ENCODE results near the gene WDPCP. TPM values are rescaled to one million over a fixed set of nuclear protein-coding genes. Genes with fewer than 3 reads are reported as not detected.
A peak's percentile ranks its signal among the peaks of the same experiment; 100 is the strongest.

WDPCP gene
- total and polyA plus RNA-seq, 2 of the 13 experiments (the other 11 are each of a cell fraction or from before 2014, with no cell fraction given) = 2.9 to 5.2 TPM

DNA sequence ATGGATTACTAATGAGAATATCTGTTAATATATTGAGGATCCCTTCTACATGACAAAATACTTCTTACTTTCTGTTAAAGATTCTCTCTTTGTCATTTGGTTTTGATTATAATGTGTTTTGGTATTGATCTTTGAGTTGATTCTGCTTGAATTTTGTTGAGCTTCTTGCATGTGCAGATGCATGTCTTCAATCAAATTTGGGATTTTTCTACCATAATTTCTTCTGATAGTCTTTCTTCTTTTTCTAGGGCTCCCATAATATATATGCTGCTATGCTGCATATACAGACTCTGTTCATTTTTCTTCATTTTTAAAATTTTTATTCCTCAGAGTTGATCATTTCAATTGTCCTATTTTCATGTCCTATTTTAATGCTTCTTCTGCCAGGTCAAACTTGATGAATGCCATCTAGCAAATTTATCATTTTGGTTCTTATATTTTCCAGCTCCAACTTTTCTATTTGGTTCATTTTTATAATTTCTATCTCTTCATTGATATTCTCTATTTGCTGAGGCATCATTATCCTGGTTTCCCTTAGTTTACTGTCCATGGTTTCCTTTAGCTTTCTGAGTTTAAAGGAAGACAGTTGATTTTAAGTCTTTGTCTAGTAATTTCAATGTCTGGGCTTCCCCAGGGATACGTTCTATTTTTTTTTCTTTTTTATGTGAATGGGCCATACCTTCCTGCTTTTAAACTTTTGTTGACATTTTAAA lies 244.7 kb downstream of the WDPCP start:
- no peak overlapping the region for H3K4me3 ChIP-seq (replicated peaks in 1 of 3; ENCODE audit: insufficient read depth in 1 of 3, low read depth in 2 of 3, low read length in 3 of 3)
- H3K27ac ChIP-seq (ENCODE audit: extremely low read length, insufficient read depth, low read length) = no peak overlapping the region
- H3K4me1 ChIP-seq (ENCODE audit: insufficient read depth, low read length) = no peaks in the 10 kb centered on the region
- no CpG with 5 or more reads among the region's 1 CpG for WGBS (ENCODE audit: low lambda C conversion rate)
- no peak for DNase-seq (ENCODE audit: low spot score)
- no peaks in the 10 kb centered on the region for H3K79me2 ChIP-seq (ENCODE audit: insufficient read depth, low read length)
- ChIA-PET CTCF (ENCODE audit: low intra/inter-chr PET ratio, low total read pairs) (no interaction called here), POLR2A (no interaction called here)
- H3K4me2 ChIP-seq (ENCODE audit: low read depth, low read length) = no peak overlapping the region
- no peaks in the 10 kb centered on the region for H4K20me1 ChIP-seq (ENCODE audit: insufficient read depth, low read length)
- intact Hi-C loops (cut with micrococcal nuclease; ENCODE audit: unreplicated experiment) = no loop called here
- ATAC-seq = no peak
- no peak overlapping the region for H2AFZ ChIP-seq (ENCODE audit: low read length)
- H3K36me3 ChIP-seq (replicated peaks in 1 of 2; ENCODE audit: control insufficient read depth in 1 of 2, insufficient read depth in 2 of 2, low read length in 2 of 2) = no peaks in the 10 kb centered on the region
- no TSS peak for BruUV-seq (replicated peaks)
- peaks cover 7% of the 10 kb centered on the region; the same call in 1 of the 2 replicates for H3K9me3 ChIP-seq (ENCODE audit: low read length)
- in situ Hi-C loops (cut with HindIII; ENCODE audit: extremely low pct_ligation_motif_present, low pct_unique_long_range_greater_than_20kb) = no loop called here
- no peak overlapping the region for H3K9ac ChIP-seq (ENCODE audit: insufficient read depth, low read depth, low read length)
- TF ChIP-seq, protein P1, sequence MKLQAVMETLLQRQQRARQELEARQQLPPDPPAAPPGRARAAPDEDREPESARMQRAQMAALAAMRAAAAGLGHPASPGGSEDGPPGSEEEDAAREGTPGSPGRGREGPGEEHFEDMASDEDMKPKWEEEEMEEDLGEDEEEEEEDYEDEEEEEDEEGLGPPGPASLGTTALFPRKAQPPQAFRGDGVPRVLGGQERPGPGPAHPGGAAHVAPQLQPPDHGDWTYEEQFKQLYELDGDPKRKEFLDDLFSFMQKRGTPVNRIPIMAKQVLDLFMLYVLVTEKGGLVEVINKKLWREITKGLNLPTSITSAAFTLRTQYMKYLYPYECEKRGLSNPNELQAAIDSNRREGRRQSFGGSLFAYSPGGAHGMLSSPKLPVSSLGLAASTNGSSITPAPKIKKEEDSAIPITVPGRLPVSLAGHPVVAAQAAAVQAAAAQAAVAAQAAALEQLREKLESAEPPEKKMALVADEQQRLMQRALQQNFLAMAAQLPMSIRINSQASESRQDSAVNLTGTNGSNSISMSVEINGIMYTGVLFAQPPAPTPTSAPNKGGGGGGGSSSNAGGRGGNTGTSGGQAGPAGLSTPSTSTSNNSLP (IDR thresholded peaks at IDR 0.05; ENCODE audit: low read depth, low read length) = no peak
- TF ChIP-seq ZNF839 (CRISPR knock-in tag; IDR thresholded peaks at IDR 0.05; ENCODE audit: borderline replicate concordance) = no peak
- TF ChIP-seq MAFF (IDR thresholded peaks at IDR 0.05; ENCODE audit: low read depth, low read length) = peak; percentile 55
- TF ChIP-seq ZNF841 (CRISPR knock-in tag; IDR thresholded peaks at IDR 0.05; ENCODE audit: borderline replicate concordance) = no peak
- TF ChIP-seq HNF1A (IDR thresholded peaks at IDR 0.05; ENCODE audit: low read depth) = no peak
- no peak for TF ChIP-seq HNF1A (CRISPR knock-in tag; IDR thresholded peaks at IDR 0.05; ENCODE audit: borderline replicate concordance)
- no peak for TF ChIP-seq REXO4 (CRISPR knock-in tag; IDR thresholded peaks at IDR 0.05; ENCODE audit: borderline replicate concordance)
- TF ChIP-seq ZBTB38 (CRISPR knock-in tag; IDR thresholded peaks at IDR 0.05) = no peak
- no peak for TF ChIP-seq GPBP1L1 (CRISPR knock-in tag; IDR thresholded peaks at IDR 0.05)
- no peak for TF ChIP-seq KAT7 (CRISPR knock-in tag; IDR thresholded peaks at IDR 0.05; ENCODE audit: borderline replicate concordance)
- no peak for TF ChIP-seq MZF1 (CRISPR knock-in tag; IDR thresholded peaks at IDR 0.05; ENCODE audit: borderline replicate concordance)
- TF ChIP-seq MAFK (conservative IDR thresholded peaks at IDR 0.05 in 1 of 2, IDR thresholded peaks at IDR 0.05 in 1 of 2; ENCODE audit: low read length in 2 of 2) = peak; percentile 60 to 61; a peak in 2 of 4 replicates
- no peak for FAIRE-seq
- no peaks in the 10 kb centered on the region for H3K27me3 ChIP-seq (ENCODE audit: control insufficient read depth in 1 of 2, insufficient read depth in 2 of 2, low read length in 2 of 2)

Measured in HepG2 (cell line).